Activated CD8-positive, alpha-beta T cell treated with anti-CD3 and anti-CD28 coated beads, Interleukin-2, amount 10 ng/mL, durations not matched to agents 7 days and 5 days (primary cell): ENCODE measurements around the gene CHST11. TPM values are rescaled to one million over a fixed set of nuclear protein-coding genes. Genes with fewer than 3 reads are reported as not detected.

Source experiments
- microRNA-seq: library from miRNA; unstranded; fragments of <30 nt; microRNA quantifications from one replicate; pipeline ENCODE4 v1.2.0, GENCODE V29; 2022
- total RNA-seq, 2 experiments: library from RNA; stranded (reverse); gene quantifications; one replicate each; pipeline ENCODE4 v1.2.3, GENCODE V29; 2021

CHST11 gene
- total RNA-seq, 2 experiments from 2014 or later: 82.1 to 85.2 TPM

Small RNA genes lying within 50 kb of the gene (microRNA-seq; reads per million reads assigned to microRNA genes)
- 10.3 reads per million, percentile 25 among the genes with 10 or more reads in this experiment for gene MIR3922

Other genes with a start within 250 kb of the CHST11 start
- gene TXNRD1, start 241.2 kb upstream of the CHST11 start, total RNA-seq: 10 to 100 TPM; 88.7 to 98.5 TPM
- 1 to 10 TPM; 7.2 to 7.8 TPM for gene EID3, start 153.2 kb upstream of the CHST11 start, total RNA-seq